GM23338 (cell line): Measurements from ENCODE around the gene TTC23. TPM values are rescaled to one million over a fixed set of nuclear protein-coding genes. Genes with fewer than 3 reads are reported as not detected.

Experiments
- ATAC-seq: fragments of 200-7000 bp; cut with Tn5 transposase; 3 replicates; pipeline ENCODE4 v1.9.1; 2020
- DNase-seq: peaks from one replicate; pipeline ENCODE4 v3.0.0-alpha.2; 2015; ENCODE audit warnings: low spot score
- H2AFZ ChIP-seq: fragments of 200-600 bp; sonication (generic); 2 replicates; pipeline ENCODE4 v1.8.0; 2016; ENCODE audit warnings: antibody characterized with exemption, mild to moderate bottlenecking, moderate library complexity
- H3F3A ChIP-seq: fragments of 200-600 bp; sonication (generic); replicated peaks from 2 replicates; pipeline ENCODE4 v1.8.0; 2017; ENCODE audit warnings: antibody characterized with exemption, mixed run types, low read depth
- H3K27ac ChIP-seq: fragments of 200-600 bp; sonication (generic); 2 replicates; pipeline ENCODE4 v1.6.1; 2016; ENCODE audit warnings: low read depth
- H3K27me3 ChIP-seq: fragments of 200-600 bp; sonication (generic); 2 replicates; pipeline ENCODE4 v1.8.0; 2016; ENCODE audit warnings: mild to moderate bottlenecking, mixed run types, moderate library complexity; ENCODE audit not compliant: insufficient read depth
- H3K36me3 ChIP-seq: fragments of 200-600 bp; sonication (generic); 2 replicates; pipeline ENCODE4 v1.8.0; 2016; ENCODE audit warnings: mild to moderate bottlenecking; ENCODE audit not compliant: insufficient read depth
- H3K4me1 ChIP-seq: fragments of 200-600 bp; sonication (generic); 2 replicates; pipeline ENCODE4 v1.8.0; 2016; ENCODE audit warnings: mild to moderate bottlenecking, moderate library complexity; ENCODE audit not compliant: insufficient read depth
- H3K4me2 ChIP-seq: fragments of 200-600 bp; sonication (generic); 2 replicates; pipeline ENCODE4 v1.7.1; 2017; ENCODE audit warnings: mixed run types
- H3K4me3 ChIP-seq: fragments of 200-600 bp; sonication (generic); 2 replicates; pipeline ENCODE4 v1.6.1; 2016; ENCODE audit warnings: mixed run types
- H3K79me2 ChIP-seq: fragments of 200-600 bp; sonication (generic); replicated peaks from 2 replicates; pipeline ENCODE4 v1.8.0; 2017; ENCODE audit warnings: mild to moderate bottlenecking; ENCODE audit not compliant: insufficient read depth
- H3K9me2 ChIP-seq: fragments of 200-600 bp; sonication (generic); 2 replicates; pipeline ENCODE4 v1.8.0; 2017; ENCODE audit not compliant: insufficient read depth
- H4K20me1 ChIP-seq: fragments of 200-600 bp; sonication (generic); replicated peaks from 2 replicates; pipeline ENCODE4 v1.8.0; 2017; ENCODE audit warnings: mild to moderate bottlenecking; ENCODE audit not compliant: insufficient read depth
- H3K27ac Mint-ChIP-seq: 2 replicates; pipeline ENCODE4 v1.8.0; 2020; ENCODE audit warnings: inconsistent platforms, mild to moderate bottlenecking, moderate library complexity, mixed read lengths
- H3K27me3 Mint-ChIP-seq: 3 replicates; pipeline ENCODE4 v1.8.0; 2022; ENCODE audit warnings: low read depth, mild to moderate bottlenecking, moderate library complexity, mixed read lengths, inconsistent platforms; ENCODE audit not compliant: insufficient read depth, poor library complexity
- H3K36me3 Mint-ChIP-seq: 3 replicates; pipeline ENCODE4 v1.8.0; 2021; ENCODE audit warnings: low read depth, mild to moderate bottlenecking, inconsistent platforms, moderate library complexity, mixed read lengths
- H3K4me1 Mint-ChIP-seq: 3 replicates; pipeline ENCODE4 v1.8.0; 2020; ENCODE audit warnings: mild to moderate bottlenecking, inconsistent platforms, mixed read lengths
- H3K4me3 Mint-ChIP-seq: 3 replicates; pipeline ENCODE4 v1.8.0; 2021; ENCODE audit warnings: moderate library complexity, mild to moderate bottlenecking, inconsistent platforms, mixed read lengths
- H3K9me3 Mint-ChIP-seq: 3 replicates; pipeline ENCODE4 v1.8.0; 2020; ENCODE audit warnings: moderate library complexity, mild to moderate bottlenecking, inconsistent platforms, mixed read lengths
- EZH2 ChIP-seq: fragments of 200-600 bp; sonication (generic); IDR thresholded peaks from one replicate; pipeline ENCODE4 v1.8.0; 2017; ENCODE audit warnings: antibody characterized with exemption, mild to moderate bottlenecking, low read depth; ENCODE audit not compliant: unreplicated experiment
- EZH2phosphoT487 ChIP-seq: fragments of 200-600 bp; sonication (generic); IDR thresholded peaks from one replicate; pipeline ENCODE4 v1.8.1; 2018; ENCODE audit warnings: antibody characterized with exemption; ENCODE audit not compliant: unreplicated experiment
- JUNB ChIP-seq: IDR thresholded peaks from one replicate; pipeline ENCODE4 v1.6.1; 2016; ENCODE audit warnings: antibody characterized with exemption; ENCODE audit not compliant: unreplicated experiment
- STAT1 ChIP-seq: IDR thresholded peaks from one replicate; pipeline ENCODE4 v1.6.1; 2016; ENCODE audit warnings: antibody characterized with exemption; ENCODE audit not compliant: unreplicated experiment
- ZNF331 ChIP-seq: fragments of 250-450 bp; sonication (Bioruptor Pico); IDR thresholded peaks from 2 replicates; pipeline ENCODE4 v1.5.0; 2020; ENCODE audit warnings: low read depth, mild to moderate bottlenecking, moderate library complexity
- polyA plus RNA-seq: library from polyadenylated mRNA; unstranded; fragments of >200 nt; fragmentation: Nextera tagmentation; extraction: Ambion mirVana; gene quantifications from 2 replicates; pipeline ENCODE4 v1.2.1, GENCODE V29; 2016
- total RNA-seq: library from RNA; depleted of rRNA; stranded (reverse); fragments of >200 nt; shearing (Covaris generic); gene quantifications from 2 replicates; pipeline ENCODE4 v1.2.3, GENCODE V29; 2014
- TF ChIP-seq, protein P1 (sequence below): fragments of 250-450 bp; sonication (Bioruptor Pico); IDR thresholded peaks from 2 replicates; pipeline ENCODE4 v1.5.0; 2020; ENCODE audit warnings: mild to moderate bottlenecking, moderate library complexity

The TTC23 gene
- total and polyA plus RNA-seq, 2 experiments from 2014 or later, result 6.3 to 25.2 TPM

DNA sequence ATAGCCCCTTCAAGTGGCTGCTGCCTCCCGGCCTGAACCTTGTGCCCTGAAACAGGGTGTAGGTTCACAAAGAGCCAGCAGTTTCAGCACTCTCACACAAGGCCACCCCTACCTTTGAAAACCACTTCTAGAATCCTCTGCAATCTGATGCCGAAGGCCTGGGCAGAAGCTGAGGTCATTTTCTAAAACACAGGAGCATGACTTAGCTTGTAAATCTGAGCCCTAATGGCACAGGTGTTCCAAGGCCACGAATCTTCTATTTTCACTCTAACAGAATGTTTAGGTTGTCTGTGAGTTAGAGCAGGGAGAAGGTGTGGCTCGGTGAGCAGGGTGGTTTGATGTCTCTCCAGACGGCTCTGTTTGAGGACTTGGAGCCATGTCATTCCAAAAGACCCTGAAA lies 82.2 kb downstream of the TTC23 start (continued):
- TF ChIP-seq ZNF331, result no peak
- TF ChIP-seq, protein P1, sequence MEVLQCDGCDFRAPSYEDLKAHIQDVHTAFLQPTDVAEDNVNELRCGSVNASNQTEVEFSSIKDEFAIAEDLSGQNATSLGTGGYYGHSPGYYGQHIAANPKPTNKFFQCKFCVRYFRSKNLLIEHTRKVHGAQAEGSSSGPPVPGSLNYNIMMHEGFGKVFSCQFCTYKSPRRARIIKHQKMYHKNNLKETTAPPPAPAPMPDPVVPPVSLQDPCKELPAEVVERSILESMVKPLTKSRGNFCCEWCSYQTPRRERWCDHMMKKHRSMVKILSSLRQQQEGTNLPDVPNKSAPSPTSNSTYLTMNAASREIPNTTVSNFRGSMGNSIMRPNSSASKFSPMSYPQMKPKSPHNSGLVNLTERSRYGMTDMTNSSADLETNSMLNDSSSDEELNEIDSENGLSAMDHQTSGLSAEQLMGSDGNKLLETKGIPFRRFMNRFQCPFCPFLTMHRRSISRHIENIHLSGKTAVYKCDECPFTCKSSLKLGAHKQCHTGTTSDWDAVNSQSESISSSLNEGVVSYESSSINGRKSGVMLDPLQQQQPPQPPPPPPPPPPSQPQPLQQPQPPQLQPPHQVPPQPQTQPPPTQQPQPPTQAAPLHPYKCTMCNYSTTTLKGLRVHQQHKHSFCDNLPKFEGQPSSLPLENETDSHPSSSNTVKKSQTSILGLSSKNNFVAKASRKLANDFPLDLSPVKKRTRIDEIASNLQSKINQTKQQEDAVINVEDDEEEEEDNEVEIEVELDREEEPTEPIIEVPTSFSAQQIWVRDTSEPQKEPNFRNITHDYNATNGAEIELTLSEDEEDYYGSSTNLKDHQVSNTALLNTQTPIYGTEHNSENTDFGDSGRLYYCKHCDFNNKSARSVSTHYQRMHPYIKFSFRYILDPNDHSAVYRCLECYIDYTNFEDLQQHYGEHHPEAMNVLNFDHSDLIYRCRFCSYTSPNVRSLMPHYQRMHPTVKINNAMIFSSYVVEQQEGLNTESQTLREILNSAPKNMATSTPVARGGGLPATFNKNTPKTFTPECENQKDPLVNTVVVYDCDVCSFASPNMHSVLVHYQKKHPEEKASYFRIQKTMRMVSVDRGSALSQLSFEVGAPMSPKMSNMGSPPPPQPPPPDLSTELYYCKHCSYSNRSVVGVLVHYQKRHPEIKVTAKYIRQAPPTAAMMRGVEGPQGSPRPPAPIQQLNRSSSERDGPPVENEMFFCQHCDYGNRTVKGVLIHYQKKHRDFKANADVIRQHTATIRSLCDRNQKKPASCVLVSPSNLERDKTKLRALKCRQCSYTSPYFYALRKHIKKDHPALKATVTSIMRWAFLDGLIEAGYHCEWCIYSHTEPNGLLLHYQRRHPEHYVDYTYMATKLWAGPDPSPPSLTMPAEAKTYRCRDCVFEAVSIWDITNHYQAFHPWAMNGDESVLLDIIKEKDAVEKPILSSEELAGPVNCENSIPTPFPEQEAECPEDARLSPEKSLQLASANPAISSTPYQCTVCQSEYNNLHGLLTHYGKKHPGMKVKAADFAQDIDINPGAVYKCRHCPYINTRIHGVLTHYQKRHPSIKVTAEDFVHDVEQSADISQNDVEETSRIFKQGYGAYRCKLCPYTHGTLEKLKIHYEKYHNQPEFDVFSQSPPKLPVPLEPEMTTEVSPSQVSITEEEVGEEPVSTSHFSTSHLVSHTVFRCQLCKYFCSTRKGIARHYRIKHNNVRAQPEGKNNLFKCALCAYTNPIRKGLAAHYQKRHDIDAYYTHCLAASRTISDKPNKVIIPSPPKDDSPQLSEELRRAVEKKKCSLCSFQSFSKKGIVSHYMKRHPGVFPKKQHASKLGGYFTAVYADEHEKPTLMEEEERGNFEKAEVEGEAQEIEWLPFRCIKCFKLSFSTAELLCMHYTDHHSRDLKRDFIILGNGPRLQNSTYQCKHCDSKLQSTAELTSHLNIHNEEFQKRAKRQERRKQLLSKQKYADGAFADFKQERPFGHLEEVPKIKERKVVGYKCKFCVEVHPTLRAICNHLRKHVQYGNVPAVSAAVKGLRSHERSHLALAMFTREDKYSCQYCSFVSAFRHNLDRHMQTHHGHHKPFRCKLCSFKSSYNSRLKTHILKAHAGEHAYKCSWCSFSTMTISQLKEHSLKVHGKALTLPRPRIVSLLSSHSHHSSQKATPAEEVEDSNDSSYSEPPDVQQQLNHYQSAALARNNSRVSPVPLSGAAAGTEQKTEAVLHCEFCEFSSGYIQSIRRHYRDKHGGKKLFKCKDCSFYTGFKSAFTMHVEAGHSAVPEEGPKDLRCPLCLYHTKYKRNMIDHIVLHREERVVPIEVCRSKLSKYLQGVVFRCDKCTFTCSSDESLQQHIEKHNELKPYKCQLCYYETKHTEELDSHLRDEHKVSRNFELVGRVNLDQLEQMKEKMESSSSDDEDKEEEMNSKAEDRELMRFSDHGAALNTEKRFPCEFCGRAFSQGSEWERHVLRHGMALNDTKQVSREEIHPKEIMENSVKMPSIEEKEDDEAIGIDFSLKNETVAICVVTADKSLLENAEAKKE, result no peak
- no peak for TF ChIP-seq EZH2
- no peak for TF ChIP-seq EZH2phosphoT487
- no peak for TF ChIP-seq STAT1

DNA sequence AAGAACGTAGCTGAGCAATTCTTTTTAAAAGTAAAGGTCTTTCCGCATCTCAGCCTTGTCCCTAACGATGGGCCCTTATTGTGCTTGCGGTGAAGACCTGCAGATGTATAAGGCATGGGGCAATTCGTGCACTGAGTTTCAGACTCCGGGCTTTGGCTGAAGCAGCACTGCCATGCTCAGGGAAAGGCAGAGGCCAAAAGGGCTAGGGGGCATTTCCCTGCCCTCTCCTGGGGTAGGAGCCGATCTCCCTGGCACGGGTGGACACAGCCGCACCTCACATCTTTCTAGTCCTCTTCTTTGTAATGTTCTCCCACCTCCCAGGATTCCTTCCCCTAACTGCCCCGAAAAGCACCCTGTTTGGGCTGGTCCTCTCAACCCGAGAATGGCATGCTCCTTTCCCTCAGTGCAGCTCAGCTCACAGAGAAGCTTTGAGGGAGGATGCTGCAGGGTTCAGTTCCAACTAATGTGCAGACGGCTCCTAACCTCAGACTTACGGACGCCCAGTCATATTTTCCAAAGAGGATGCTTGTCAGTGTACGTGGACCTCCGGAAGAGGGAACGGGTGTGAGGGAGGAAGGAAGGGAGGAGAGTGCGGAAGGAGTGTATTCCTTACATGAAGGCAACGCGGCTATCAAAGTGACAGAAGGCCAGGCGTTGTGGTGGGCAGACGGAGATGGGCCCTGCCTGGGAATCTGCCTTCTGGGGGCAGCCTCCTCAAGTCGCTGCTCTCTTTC lies 83.3 kb downstream of the TTC23 start:
- DNase-seq (no peak), ATAC-seq (no peak)
- H3K27ac Mint-ChIP-seq, result no peak overlapping the region
- TF ChIP-seq EZH2phosphoT487 (no peak), EZH2 (no peak), JUNB (no peak)
- Histone ChIP-seq H4K20me1 (no peaks in the 10 kb centered on the region), H3K4me2 (no peak overlapping the region), H3K27me3 (no peaks in the 10 kb centered on the region), H3K4me3 (no peak overlapping the region), H3K4me1 (no peaks in the 10 kb centered on the region), H2AFZ (no peak overlapping the region), H3F3A (no peaks in the 10 kb centered on the region), H3K9me2 (no peaks in the 10 kb centered on the region), H3K27ac (no peak overlapping the region), H3K36me3 (no peaks in the 10 kb centered on the region), H3K79me2 (no peaks in the 10 kb centered on the region)
- no peaks in the 10 kb centered on the region; the same call in 1 of the 3 replicates for H3K36me3 Mint-ChIP-seq
- H3K4me1 Mint-ChIP-seq, result no peaks in the 10 kb centered on the region
- H3K27me3 Mint-ChIP-seq, result no peaks in the 10 kb centered on the region
- no peak overlapping the region for H3K4me3 Mint-ChIP-seq
- no peaks in the 10 kb centered on the region for H3K9me3 Mint-ChIP-seq
